ENCODE measurements around the gene RETREG1. TPM values are rescaled to one million over a fixed set of nuclear protein-coding genes. Genes with fewer than 3 reads are reported as not detected.

Gene RETREG1
- total and polyA plus RNA-seq, 2 experiments from 2014 or later: 2.3 to 3.6 TPM

DNA sequence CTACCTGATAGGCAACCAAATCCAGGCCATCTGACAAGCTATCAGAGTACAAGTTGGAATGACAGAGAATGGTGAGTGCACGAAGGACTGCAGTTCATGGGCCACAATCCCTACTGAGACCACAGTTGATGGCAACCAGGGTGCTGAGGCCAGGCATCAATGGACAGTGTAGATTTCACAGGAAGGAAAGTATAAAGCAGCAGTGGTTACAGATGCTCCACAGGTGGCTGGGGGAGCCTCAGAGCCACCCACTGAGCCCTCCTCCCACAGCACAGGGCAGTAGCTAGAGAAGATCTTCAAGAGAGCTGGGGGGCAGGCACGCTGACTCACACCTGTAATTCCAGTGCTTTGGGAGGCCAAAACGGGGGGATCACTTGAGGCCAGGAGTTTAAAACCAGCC is 49.4 kb downstream of the RETREG1 start:
- TF ChIP-seq POLR2AphosphoS5 (IDR thresholded peaks at IDR 0.05; ENCODE audit: low read depth): no peak
- no peak for TF ChIP-seq EZH2phosphoT487 (IDR thresholded peaks at IDR 0.05; ENCODE audit: unreplicated experiment)
- TF ChIP-seq ZNF114 (CRISPR knock-in tag; IDR thresholded peaks at IDR 0.05): no peak
- TF ChIP-seq NANOG (IDR thresholded peaks at IDR 0.05; ENCODE audit: borderline replicate concordance): no peak
- no peak for TF ChIP-seq ZNF331 (CRISPR knock-in tag; IDR thresholded peaks at IDR 0.05; ENCODE audit: low read depth)
- TF ChIP-seq, protein P1, sequence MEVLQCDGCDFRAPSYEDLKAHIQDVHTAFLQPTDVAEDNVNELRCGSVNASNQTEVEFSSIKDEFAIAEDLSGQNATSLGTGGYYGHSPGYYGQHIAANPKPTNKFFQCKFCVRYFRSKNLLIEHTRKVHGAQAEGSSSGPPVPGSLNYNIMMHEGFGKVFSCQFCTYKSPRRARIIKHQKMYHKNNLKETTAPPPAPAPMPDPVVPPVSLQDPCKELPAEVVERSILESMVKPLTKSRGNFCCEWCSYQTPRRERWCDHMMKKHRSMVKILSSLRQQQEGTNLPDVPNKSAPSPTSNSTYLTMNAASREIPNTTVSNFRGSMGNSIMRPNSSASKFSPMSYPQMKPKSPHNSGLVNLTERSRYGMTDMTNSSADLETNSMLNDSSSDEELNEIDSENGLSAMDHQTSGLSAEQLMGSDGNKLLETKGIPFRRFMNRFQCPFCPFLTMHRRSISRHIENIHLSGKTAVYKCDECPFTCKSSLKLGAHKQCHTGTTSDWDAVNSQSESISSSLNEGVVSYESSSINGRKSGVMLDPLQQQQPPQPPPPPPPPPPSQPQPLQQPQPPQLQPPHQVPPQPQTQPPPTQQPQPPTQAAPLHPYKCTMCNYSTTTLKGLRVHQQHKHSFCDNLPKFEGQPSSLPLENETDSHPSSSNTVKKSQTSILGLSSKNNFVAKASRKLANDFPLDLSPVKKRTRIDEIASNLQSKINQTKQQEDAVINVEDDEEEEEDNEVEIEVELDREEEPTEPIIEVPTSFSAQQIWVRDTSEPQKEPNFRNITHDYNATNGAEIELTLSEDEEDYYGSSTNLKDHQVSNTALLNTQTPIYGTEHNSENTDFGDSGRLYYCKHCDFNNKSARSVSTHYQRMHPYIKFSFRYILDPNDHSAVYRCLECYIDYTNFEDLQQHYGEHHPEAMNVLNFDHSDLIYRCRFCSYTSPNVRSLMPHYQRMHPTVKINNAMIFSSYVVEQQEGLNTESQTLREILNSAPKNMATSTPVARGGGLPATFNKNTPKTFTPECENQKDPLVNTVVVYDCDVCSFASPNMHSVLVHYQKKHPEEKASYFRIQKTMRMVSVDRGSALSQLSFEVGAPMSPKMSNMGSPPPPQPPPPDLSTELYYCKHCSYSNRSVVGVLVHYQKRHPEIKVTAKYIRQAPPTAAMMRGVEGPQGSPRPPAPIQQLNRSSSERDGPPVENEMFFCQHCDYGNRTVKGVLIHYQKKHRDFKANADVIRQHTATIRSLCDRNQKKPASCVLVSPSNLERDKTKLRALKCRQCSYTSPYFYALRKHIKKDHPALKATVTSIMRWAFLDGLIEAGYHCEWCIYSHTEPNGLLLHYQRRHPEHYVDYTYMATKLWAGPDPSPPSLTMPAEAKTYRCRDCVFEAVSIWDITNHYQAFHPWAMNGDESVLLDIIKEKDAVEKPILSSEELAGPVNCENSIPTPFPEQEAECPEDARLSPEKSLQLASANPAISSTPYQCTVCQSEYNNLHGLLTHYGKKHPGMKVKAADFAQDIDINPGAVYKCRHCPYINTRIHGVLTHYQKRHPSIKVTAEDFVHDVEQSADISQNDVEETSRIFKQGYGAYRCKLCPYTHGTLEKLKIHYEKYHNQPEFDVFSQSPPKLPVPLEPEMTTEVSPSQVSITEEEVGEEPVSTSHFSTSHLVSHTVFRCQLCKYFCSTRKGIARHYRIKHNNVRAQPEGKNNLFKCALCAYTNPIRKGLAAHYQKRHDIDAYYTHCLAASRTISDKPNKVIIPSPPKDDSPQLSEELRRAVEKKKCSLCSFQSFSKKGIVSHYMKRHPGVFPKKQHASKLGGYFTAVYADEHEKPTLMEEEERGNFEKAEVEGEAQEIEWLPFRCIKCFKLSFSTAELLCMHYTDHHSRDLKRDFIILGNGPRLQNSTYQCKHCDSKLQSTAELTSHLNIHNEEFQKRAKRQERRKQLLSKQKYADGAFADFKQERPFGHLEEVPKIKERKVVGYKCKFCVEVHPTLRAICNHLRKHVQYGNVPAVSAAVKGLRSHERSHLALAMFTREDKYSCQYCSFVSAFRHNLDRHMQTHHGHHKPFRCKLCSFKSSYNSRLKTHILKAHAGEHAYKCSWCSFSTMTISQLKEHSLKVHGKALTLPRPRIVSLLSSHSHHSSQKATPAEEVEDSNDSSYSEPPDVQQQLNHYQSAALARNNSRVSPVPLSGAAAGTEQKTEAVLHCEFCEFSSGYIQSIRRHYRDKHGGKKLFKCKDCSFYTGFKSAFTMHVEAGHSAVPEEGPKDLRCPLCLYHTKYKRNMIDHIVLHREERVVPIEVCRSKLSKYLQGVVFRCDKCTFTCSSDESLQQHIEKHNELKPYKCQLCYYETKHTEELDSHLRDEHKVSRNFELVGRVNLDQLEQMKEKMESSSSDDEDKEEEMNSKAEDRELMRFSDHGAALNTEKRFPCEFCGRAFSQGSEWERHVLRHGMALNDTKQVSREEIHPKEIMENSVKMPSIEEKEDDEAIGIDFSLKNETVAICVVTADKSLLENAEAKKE (CRISPR knock-in tag; IDR thresholded peaks at IDR 0.05): no peak
- no peak for TF ChIP-seq STAT1 (IDR thresholded peaks at IDR 0.05; ENCODE audit: unreplicated experiment)
- TF ChIP-seq, protein P2, sequence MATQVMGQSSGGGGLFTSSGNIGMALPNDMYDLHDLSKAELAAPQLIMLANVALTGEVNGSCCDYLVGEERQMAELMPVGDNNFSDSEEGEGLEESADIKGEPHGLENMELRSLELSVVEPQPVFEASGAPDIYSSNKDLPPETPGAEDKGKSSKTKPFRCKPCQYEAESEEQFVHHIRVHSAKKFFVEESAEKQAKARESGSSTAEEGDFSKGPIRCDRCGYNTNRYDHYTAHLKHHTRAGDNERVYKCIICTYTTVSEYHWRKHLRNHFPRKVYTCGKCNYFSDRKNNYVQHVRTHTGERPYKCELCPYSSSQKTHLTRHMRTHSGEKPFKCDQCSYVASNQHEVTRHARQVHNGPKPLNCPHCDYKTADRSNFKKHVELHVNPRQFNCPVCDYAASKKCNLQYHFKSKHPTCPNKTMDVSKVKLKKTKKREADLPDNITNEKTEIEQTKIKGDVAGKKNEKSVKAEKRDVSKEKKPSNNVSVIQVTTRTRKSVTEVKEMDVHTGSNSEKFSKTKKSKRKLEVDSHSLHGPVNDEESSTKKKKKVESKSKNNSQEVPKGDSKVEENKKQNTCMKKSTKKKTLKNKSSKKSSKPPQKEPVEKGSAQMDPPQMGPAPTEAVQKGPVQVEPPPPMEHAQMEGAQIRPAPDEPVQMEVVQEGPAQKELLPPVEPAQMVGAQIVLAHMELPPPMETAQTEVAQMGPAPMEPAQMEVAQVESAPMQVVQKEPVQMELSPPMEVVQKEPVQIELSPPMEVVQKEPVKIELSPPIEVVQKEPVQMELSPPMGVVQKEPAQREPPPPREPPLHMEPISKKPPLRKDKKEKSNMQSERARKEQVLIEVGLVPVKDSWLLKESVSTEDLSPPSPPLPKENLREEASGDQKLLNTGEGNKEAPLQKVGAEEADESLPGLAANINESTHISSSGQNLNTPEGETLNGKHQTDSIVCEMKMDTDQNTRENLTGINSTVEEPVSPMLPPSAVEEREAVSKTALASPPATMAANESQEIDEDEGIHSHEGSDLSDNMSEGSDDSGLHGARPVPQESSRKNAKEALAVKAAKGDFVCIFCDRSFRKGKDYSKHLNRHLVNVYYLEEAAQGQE (IDR thresholded peaks at IDR 0.05; ENCODE audit: unreplicated experiment): no peak
- no peak for TF ChIP-seq CREB1 (CRISPR knock-in tag; IDR thresholded peaks at IDR 0.05; ENCODE audit: low read depth)
- TF ChIP-seq, protein P3, sequence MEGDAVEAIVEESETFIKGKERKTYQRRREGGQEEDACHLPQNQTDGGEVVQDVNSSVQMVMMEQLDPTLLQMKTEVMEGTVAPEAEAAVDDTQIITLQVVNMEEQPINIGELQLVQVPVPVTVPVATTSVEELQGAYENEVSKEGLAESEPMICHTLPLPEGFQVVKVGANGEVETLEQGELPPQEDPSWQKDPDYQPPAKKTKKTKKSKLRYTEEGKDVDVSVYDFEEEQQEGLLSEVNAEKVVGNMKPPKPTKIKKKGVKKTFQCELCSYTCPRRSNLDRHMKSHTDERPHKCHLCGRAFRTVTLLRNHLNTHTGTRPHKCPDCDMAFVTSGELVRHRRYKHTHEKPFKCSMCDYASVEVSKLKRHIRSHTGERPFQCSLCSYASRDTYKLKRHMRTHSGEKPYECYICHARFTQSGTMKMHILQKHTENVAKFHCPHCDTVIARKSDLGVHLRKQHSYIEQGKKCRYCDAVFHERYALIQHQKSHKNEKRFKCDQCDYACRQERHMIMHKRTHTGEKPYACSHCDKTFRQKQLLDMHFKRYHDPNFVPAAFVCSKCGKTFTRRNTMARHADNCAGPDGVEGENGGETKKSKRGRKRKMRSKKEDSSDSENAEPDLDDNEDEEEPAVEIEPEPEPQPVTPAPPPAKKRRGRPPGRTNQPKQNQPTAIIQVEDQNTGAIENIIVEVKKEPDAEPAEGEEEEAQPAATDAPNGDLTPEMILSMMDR (conservative IDR thresholded peaks at IDR 0.05; ENCODE audit: low read depth in 2 of 2): no peak
- no peak for TF ChIP-seq EZH2 (IDR thresholded peaks at IDR 0.05; ENCODE audit: low read depth, unreplicated experiment)
- TF ChIP-seq JUNB (IDR thresholded peaks at IDR 0.05; ENCODE audit: unreplicated experiment): no peak
- TF ChIP-seq, protein P4, sequence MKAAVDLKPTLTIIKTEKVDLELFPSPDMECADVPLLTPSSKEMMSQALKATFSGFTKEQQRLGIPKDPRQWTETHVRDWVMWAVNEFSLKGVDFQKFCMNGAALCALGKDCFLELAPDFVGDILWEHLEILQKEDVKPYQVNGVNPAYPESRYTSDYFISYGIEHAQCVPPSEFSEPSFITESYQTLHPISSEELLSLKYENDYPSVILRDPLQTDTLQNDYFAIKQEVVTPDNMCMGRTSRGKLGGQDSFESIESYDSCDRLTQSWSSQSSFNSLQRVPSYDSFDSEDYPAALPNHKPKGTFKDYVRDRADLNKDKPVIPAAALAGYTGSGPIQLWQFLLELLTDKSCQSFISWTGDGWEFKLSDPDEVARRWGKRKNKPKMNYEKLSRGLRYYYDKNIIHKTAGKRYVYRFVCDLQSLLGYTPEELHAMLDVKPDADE (IDR thresholded peaks at IDR 0.05): no peak

More for the DNA sequence above, 49.4 kb downstream of the RETREG1 start:
- Histone ChIP-seq H3K9me2 (ENCODE audit: insufficient read depth) (peaks cover 3% of the 10 kb centered on the region; the same call in 1 of the 2 replicates), H3F3A (replicated peaks; ENCODE audit: low read depth) (no peaks in the 10 kb centered on the region), H3K79me2 (replicated peaks; ENCODE audit: insufficient read depth) (no peaks in the 10 kb centered on the region), H4K20me1 (replicated peaks; ENCODE audit: insufficient read depth) (no peaks in the 10 kb centered on the region), H2AFZ (no peak overlapping the region), H3K27me3 (ENCODE audit: insufficient read depth) (no peaks in the 10 kb centered on the region), H3K4me2 (no peak overlapping the region), H3K4me1 (ENCODE audit: insufficient read depth) (no peaks in the 10 kb centered on the region), H3K27ac (ENCODE audit: low read depth) (no peak overlapping the region), H3K4me3 (no peak overlapping the region), H3K36me3 (ENCODE audit: insufficient read depth) (no peaks in the 10 kb centered on the region)
- no peak overlapping the region for H3K4me3 Mint-ChIP-seq
- H3K36me3 Mint-ChIP-seq (ENCODE audit: low read depth): no peaks in the 10 kb centered on the region
- no peaks in the 10 kb centered on the region for H3K9me3 Mint-ChIP-seq
- ATAC-seq (no peak), DNase-seq (ENCODE audit: low spot score) (no peak)
- peaks cover 4% of the 10 kb centered on the region for H3K27me3 Mint-ChIP-seq (ENCODE audit: insufficient read depth, low read depth, poor library complexity)
- H3K4me1 Mint-ChIP-seq: peaks cover 6% of the 10 kb centered on the region
- H3K27ac Mint-ChIP-seq: no peak overlapping the region

All from GM23338 (cell line).